T-helper 1 cell treated with Interleukin-12 subunit alpha and Interleukin-12 subunit beta and Interleukin-4 antibody, amounts not matched to agents 30 ng/mL and 1 ng/mL, for 36 hours (primary cell): Measurements from ENCODE around the gene POLA1. TPM values are rescaled to one million over a fixed set of nuclear protein-coding genes. Genes with fewer than 3 reads are reported as not detected.

ENCODE experiments used
- intact Hi-C: fragments of 100-400 bp; cut with micrococcal nuclease; formaldehyde crosslinking; loops from one replicate; pipeline ENCODE4 v1.15.1; 2024
- total RNA-seq: library from RNA; stranded (reverse); gene quantifications from 2 replicates; pipeline ENCODE4 v1.2.3, GENCODE V29; 2022

The POLA1 gene
- total RNA-seq, 1 donor from 2014 or later, result 28.2 TPM

GRCh38 chrX:24694825-24695224, 1.1 kb downstream of the POLA1 start:
- intact Hi-C loops, result loop anchor here (1.0 to 10.0 kb wide), 5 partner anchors 183 to 788 kb away; partner anchors contain the start of genes APOO, CXorf58, EIF2S3 and ZFX

- intact Hi-C loops, result loop anchor here (10.0 kb wide), 1 partner anchor 641 kb away; the partner anchor contains the start of gene EIF2S3
Observed at GRCh38 chrX:24696294-24696693, 2.6 kb downstream of the POLA1 start.

GRCh38 chrX:24702362-24703184, 8.9 kb downstream of the POLA1 start:
- intact Hi-C loops, result no loop called here

- intact Hi-C loops, result no loop called here
Observed at GRCh38 chrX:24703185-24703494, 9.4 kb downstream of the POLA1 start.

GRCh38 chrX:24718771-24719170, 25.1 kb downstream of the POLA1 start:
- intact Hi-C loops, result no loop called here

- intact Hi-C loops, result no loop called here
Observed at GRCh38 chrX:24720036-24720435, 26.3 kb downstream of the POLA1 start.

- intact Hi-C loops, result no loop called here
Observed at GRCh38 chrX:24728530-24728929, 34.8 kb downstream of the POLA1 start.

GRCh38 chrX:24732766-24733500, 39.2 kb downstream of the POLA1 start:
- intact Hi-C loops, result no loop called here

- intact Hi-C loops, result no loop called here
Observed at GRCh38 chrX:24741330-24741729, 47.6 kb downstream of the POLA1 start.

- intact Hi-C loops, result no loop called here
Observed at GRCh38 chrX:24748196-24748595, 54.5 kb downstream of the POLA1 start.

- intact Hi-C loops, result no loop called here
Observed at GRCh38 chrX:24759786-24760185, 66.1 kb downstream of the POLA1 start.

- intact Hi-C loops, result no loop called here
Observed at GRCh38 chrX:24760363-24761000, 66.8 kb downstream of the POLA1 start.

- intact Hi-C loops, result no loop called here
Observed at GRCh38 chrX:24761306-24761705, 67.6 kb downstream of the POLA1 start.

- intact Hi-C loops, result no loop called here
Observed at GRCh38 chrX:24763989-24764388, 70.3 kb downstream of the POLA1 start.

GRCh38 chrX:24767557-24767956, 73.8 kb downstream of the POLA1 start:
- intact Hi-C loops, result no loop called here

GRCh38 chrX:24768556-24768955, 74.8 kb downstream of the POLA1 start:
- intact Hi-C loops, result no loop called here

- intact Hi-C loops, result no loop called here
Observed at GRCh38 chrX:24774650-24775049, 80.9 kb downstream of the POLA1 start.

- intact Hi-C loops, result no loop called here
Observed at GRCh38 chrX:24775891-24776290, 82.2 kb downstream of the POLA1 start.

GRCh38 chrX:24777660-24778059, 83.9 kb downstream of the POLA1 start:
- intact Hi-C loops, result no loop called here

- intact Hi-C loops, result no loop called here
Observed at GRCh38 chrX:24782011-24782410, 88.3 kb downstream of the POLA1 start.

GRCh38 chrX:24789047-24789446, 95.3 kb downstream of the POLA1 start:
- intact Hi-C loops, result no loop called here

GRCh38 chrX:24790166-24790565, 96.4 kb downstream of the POLA1 start:
- intact Hi-C loops, result no loop called here
